MCF 10A (cell line): ENCODE data around the gene SELENOM. TPM values are rescaled to one million over a fixed set of nuclear protein-coding genes. Genes with fewer than 3 reads are reported as not detected.
"Not testable (repeated sequence)": the region's sequence is repeated elsewhere in the genome, so short reads cannot be mapped to it uniquely, and the experiment has no call there.

Experiments
- BruUV-seq: library from RNA; stranded (reverse); fragments of 400-500 nt; replicated peaks from 2 replicates; lab custom pipeline; 2021; lab: Mats Ljungman, UMichigan
- CTCF ChIA-PET: fragments of 300-600 bp; sonication (Branson Sonifier 250); formaldehyde crosslinking; extraction: SDS; loops from one replicate; lab custom pipeline; 2021; ENCODE audit warnings: antibody characterized with exemption, inconsistent platforms; lab: Yijun Ruan, JAX
- POLR2A ChIA-PET: fragments of 300-600, 350-650 bp; sonication (Branson Sonifier 250); formaldehyde crosslinking; extraction: SDS; loops from one replicate; lab custom pipeline; 2020; ENCODE audit warnings: antibody characterized with exemption, inconsistent platforms; lab: Yijun Ruan, JAX
- DNase-seq: peaks from one replicate; pipeline ENCODE4 v3.0.0-alpha.2; 2018; ENCODE audit not compliant: unreplicated experiment
- H3K27ac Mint-ChIP-seq: one replicate; pipeline ENCODE4 v1.8.0; 2022; ENCODE audit warnings: mild to moderate bottlenecking, low read depth, mixed read lengths; ENCODE audit not compliant: unreplicated experiment
- H3K27me3 Mint-ChIP-seq: one replicate; pipeline ENCODE4 v1.8.0; 2022; ENCODE audit warnings: mixed read lengths; ENCODE audit not compliant: insufficient read depth, unreplicated experiment
- H3K36me3 Mint-ChIP-seq: one replicate; pipeline ENCODE4 v1.8.0; 2022; ENCODE audit warnings: mild to moderate bottlenecking, moderate library complexity, mixed read lengths; ENCODE audit not compliant: insufficient read depth, unreplicated experiment
- H3K4me1 Mint-ChIP-seq: one replicate; pipeline ENCODE4 v1.8.0; 2022; ENCODE audit warnings: mixed read lengths; ENCODE audit not compliant: insufficient read depth, unreplicated experiment
- H3K4me3 Mint-ChIP-seq: one replicate; pipeline ENCODE4 v1.8.0; 2022; ENCODE audit warnings: mild to moderate bottlenecking, moderate library complexity, mixed read lengths; ENCODE audit not compliant: unreplicated experiment
- H3K9me3 Mint-ChIP-seq: one replicate; pipeline ENCODE4 v1.8.0; 2022; ENCODE audit warnings: mixed read lengths; ENCODE audit not compliant: unreplicated experiment
- intact Hi-C: fragments of 100-400 bp; cut with micrococcal nuclease; formaldehyde crosslinking; loops from 2 replicates; pipeline ENCODE4 v1.14.1; 2022
- total RNA-seq: library from RNA; stranded (reverse); gene quantifications from 2 replicates; pipeline ENCODE4 v1.2.3, GENCODE V29; 2022
- TF ChIP-seq, protein P1 (sequence below): fragments of 200-600 bp; IDR thresholded peaks from one replicate; pipeline ENCODE4 v1.8.0; 2022; ENCODE audit warnings: antibody characterized with exemption, mild to moderate bottlenecking; ENCODE audit not compliant: unreplicated experiment

The SELENOM gene
- total RNA-seq, 1 experiment from 2014 or later: 44.9 TPM

DNA sequence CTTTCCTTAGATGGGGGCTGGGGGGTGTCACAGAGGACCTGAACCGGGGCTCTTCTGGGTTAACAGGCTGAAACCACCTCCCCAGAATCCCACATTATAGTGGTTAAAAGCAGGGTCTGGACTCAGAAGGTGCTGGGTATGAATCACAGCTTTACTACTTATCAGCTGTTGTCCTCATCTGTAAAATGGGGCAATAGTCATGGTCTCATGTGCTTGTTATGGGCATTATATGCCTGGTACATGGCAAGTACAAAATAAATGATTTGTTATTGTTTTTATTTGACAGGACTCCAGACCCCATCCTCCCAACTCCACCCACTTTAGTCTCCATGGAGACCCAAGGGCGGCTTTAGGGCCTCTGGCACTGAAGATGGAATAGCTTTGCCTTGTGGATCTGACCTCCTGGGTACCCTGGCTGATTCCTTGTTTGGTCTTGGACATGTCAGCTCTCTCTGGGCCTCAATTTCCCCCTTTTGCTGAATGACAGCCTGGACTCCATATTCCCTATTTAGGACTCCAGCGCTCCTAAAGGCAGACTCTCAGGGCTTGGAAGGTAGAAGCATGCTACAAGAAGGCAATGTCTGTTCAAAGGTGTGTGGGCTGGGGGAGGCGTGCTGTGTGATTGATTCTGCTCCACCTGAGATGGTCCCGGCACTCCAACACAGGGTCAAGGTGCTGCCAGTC lies 27.1 kb downstream of the SELENOM start:
- TF ChIP-seq, protein P1, sequence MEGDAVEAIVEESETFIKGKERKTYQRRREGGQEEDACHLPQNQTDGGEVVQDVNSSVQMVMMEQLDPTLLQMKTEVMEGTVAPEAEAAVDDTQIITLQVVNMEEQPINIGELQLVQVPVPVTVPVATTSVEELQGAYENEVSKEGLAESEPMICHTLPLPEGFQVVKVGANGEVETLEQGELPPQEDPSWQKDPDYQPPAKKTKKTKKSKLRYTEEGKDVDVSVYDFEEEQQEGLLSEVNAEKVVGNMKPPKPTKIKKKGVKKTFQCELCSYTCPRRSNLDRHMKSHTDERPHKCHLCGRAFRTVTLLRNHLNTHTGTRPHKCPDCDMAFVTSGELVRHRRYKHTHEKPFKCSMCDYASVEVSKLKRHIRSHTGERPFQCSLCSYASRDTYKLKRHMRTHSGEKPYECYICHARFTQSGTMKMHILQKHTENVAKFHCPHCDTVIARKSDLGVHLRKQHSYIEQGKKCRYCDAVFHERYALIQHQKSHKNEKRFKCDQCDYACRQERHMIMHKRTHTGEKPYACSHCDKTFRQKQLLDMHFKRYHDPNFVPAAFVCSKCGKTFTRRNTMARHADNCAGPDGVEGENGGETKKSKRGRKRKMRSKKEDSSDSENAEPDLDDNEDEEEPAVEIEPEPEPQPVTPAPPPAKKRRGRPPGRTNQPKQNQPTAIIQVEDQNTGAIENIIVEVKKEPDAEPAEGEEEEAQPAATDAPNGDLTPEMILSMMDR: no peak
- H3K9me3 Mint-ChIP-seq: no peaks in the 10 kb centered on the region
- CTCF ChIA-PET: interaction anchor here (0.7 to 2.2 kb wide), 3 partner anchors 24 to 111 kb away, joined by 3 to 8 read pairs (median 5); partner anchors contain the start of genes MORC2, SELENOM and TUG1
- BruUV-seq: no TSS peak
- POLR2A ChIA-PET: interaction anchor here (0.6 to 7.7 kb wide), 16 partner anchors 14 to 315 kb away, joined by 3 to 99 read pairs (median 4); partner anchors contain the start of genes LIMK2, MORC2, SELENOM and TUG1
- peak overlapping the region; percentile 86 for H3K4me3 Mint-ChIP-seq
- peaks cover 5% of the 10 kb centered on the region for H3K36me3 Mint-ChIP-seq
- no peak for DNase-seq
- peak overlapping the region; percentile 93 for H3K27ac Mint-ChIP-seq
- intact Hi-C loops: loop anchor here (2.0 kb wide), 1 partner anchor 20 kb away; no protein-coding TSS in a partner anchor
- no peaks in the 10 kb centered on the region for H3K27me3 Mint-ChIP-seq
- H3K4me1 Mint-ChIP-seq: peaks cover 33% of the 10 kb centered on the region

DNA sequence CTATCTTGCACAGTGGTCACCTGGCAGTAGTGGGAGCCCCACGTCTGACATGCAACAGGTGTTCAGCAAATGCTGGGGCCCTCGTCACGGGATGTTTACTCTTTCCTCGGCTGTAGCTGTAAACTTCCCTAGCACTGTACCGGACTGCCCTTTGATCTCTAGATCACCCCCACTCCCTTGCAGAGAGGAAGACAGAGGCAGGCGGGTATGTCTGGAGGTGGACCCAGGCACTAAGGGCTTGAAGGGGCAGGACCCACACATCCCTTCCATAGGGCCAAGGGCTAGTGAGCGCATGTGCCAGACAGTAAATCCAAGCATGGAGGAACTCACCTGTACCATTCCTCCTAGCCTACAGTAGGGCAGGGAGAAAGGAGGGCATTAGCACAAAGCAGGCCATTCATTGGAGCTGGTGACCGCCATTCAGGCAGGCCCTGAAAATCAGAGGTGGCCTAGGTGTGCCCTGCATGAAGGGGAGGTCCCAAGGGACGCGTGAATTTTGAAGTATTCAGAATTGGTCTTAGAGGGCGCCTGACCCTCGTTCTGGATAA lies 28.2 kb downstream of the SELENOM start:
- CTCF ChIA-PET: interaction anchor here (0.5 to 1.0 kb wide), 2 partner anchors 8 to 17 kb away, joined by 3 read pairs; no protein-coding TSS in a partner anchor
- no peaks in the 10 kb centered on the region for H3K27me3 Mint-ChIP-seq
- TF ChIP-seq, protein P1: no peak
- POLR2A ChIA-PET: interaction anchor here (0.6 to 7.7 kb wide), 6 partner anchors 17 to 307 kb away, joined by 3 to 99 read pairs (median 17); partner anchors contain the start of genes MORC2, SELENOM and TUG1
- BruUV-seq: no TSS peak
- no peaks in the 10 kb centered on the region for H3K9me3 Mint-ChIP-seq
- H3K36me3 Mint-ChIP-seq: peaks cover 5% of the 10 kb centered on the region
- peaks cover 30% of the 10 kb centered on the region for H3K4me1 Mint-ChIP-seq
- intact Hi-C loops: no loop called here
- no peak for DNase-seq
- H3K27ac Mint-ChIP-seq: no peak overlapping the region
- no peak overlapping the region for H3K4me3 Mint-ChIP-seq

DNA sequence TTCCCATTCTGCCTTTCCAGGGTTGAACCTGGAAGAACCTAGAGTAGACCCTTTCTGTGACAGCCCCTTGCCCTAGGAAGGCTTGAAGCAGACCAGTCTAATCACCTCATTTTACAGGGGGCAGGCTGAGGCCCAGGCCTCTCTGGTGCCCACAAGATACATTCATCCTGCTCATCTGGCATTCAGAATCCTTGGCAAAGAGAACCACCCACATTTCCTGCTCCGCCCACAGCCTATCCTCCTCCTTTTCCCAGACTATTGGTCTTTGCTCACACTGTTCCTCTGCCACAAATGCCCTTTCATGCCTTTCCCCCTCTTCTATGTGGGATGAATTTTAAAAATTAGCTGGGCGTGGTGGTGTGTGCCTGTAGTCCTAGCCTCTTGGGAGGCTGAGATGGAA lies 29.0 kb downstream of the SELENOM start:
- H3K4me3 Mint-ChIP-seq, H3K27ac Mint-ChIP-seq, H3K9me3 Mint-ChIP-seq, H3K27me3 Mint-ChIP-seq, BruUV-seq, intact Hi-C loops, H3K36me3 Mint-ChIP-seq: not testable (repeated sequence)
- ChIA-PET POLR2A (interaction anchor here (0.7 to 1.2 kb wide), 2 partner anchors 28 to 109 kb away, joined by 3 read pairs; partner anchors contain the start of genes SELENOM and TUG1), CTCF (interaction anchor here (0.5 to 1.0 kb wide), 4 partner anchors 8 to 476 kb away, joined by 3 read pairs; no protein-coding TSS in a partner anchor)
- H3K4me1 Mint-ChIP-seq: peaks cover 24% of the 10 kb centered on the region
- peak; percentile 38 for DNase-seq

DNA sequence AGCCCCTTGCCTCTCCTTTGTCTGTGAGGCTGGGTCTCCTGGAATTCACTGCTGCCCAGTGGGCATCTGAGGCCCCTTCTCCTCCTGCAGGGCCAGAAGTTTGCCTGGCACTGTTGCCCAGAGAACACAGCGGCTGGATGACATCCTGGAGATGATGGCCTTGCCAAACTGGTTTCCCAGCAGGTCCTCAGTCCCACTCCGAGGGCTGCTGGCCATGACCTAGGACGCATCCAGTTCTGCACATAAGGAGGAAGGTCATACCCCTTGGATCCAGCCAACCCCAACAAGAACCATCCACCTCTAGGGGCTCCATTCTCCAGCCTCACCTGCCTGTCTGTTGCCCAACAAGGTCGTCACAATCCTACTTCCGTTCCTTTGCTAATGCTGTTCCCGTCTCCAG lies 29.7 kb downstream of the SELENOM start:
- TF ChIP-seq, protein P1: no peak
- POLR2A ChIA-PET: no interaction called here
- no peak for DNase-seq
- H3K27ac Mint-ChIP-seq: no peak overlapping the region
- H3K9me3 Mint-ChIP-seq: no peaks in the 10 kb centered on the region
- peaks cover 4% of the 10 kb centered on the region for H3K36me3 Mint-ChIP-seq
- no TSS peak for BruUV-seq
- intact Hi-C loops: no loop called here
- CTCF ChIA-PET: interaction anchor here (1.0 kb wide), 1 partner anchor 16 kb away, joined by 3 read pairs; no protein-coding TSS in a partner anchor
- no peak overlapping the region for H3K4me3 Mint-ChIP-seq
- no peaks in the 10 kb centered on the region for H3K27me3 Mint-ChIP-seq
- peaks cover 18% of the 10 kb centered on the region for H3K4me1 Mint-ChIP-seq
